GM10266 (cell line): ENCODE results near the gene CAMK1D.
"Not testable (repeated sequence)": the region's sequence is repeated elsewhere in the genome, so short reads cannot be mapped to it uniquely, and the experiment has no call there.

Experiments
- DNase-seq: peaks from one replicate; pipeline ENCODE4 v3.0.0; 2012; ENCODE audit errors: extremely low spot score
- CTCF ChIP-seq: IDR thresholded peaks from 2 replicates; pipeline ENCODE4 v1.5.1; 2012; ENCODE audit warnings: mild to moderate bottlenecking, low read depth; ENCODE audit not compliant: control insufficient read depth, insufficient read depth; ENCODE audit errors: missing control alignments

The CAMK1D gene

GRCh38 chr10:12360461-12360860 lies 11.1 kb downstream of the CAMK1D start:
- TF ChIP-seq CTCF: no peak

DNA sequence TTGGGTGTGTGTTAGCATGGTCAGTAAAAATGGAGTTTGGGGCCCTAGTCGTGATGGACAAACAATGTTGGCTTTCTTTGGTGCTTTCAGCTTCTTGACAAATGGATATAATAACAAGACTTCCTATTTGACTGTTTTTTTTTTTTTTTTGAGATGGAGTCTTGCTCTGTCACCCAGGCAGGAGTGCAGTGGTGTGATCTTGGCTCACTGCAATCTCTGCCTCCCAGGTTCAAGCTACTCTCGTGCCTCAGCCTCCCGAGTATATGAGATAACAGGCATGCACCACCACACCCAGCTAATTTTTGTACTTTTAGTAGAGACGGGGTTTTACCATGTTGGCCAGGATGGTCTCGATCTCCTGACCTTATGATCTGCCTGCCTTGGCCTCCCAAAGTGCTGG lies 11.8 kb downstream of the CAMK1D start:
- DNase-seq: not testable (repeated sequence)

More at GRCh38 chr10:12360461-12360860, 11.1 kb downstream of the CAMK1D start:
- DNase-seq: no peak

DNA sequence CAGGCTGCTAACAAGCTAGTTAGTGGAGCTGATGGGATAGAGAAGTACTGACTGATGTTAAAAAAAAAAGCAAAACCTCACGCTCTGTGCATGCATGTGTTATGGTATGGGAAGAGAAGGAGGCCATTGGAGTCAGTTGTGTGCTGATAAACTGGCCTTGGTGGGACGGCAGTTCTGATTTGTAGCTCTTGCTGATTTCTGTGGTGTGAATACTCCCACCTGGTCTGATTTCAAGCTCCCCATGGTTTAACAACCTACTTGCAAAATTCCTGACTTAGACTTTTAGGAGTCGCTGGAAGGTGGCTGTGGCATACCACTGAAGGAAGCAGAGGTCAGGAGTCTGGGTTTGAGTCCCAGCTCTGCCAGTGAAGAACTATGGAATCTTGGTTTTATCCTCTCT lies 15.2 kb downstream of the CAMK1D start:
- TF ChIP-seq CTCF: no peak
- no peak for DNase-seq

GRCh38 chr10:12367272-12367671 lies 17.9 kb downstream of the CAMK1D start:
- DNase-seq: no peak

DNA sequence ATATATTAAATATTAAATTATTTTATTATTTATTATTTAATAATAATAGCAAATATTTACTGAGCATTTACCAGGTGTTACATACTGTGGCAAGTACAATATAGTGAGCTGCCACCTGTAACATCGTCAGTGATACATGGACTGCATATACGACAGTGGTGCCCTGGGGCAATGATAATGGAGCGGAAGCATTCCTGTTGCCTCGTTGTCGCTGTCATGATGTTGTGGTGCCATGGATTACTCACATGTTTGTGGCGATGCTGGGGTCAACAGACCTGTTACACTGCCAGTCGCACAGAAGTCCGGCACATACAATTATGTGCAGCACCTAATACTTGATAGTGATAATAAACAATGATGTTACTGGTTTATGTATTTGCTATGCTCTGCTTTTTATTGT lies 20.6 kb downstream of the CAMK1D start:
- no peak for TF ChIP-seq CTCF
- no peak for DNase-seq

More at GRCh38 chr10:12367272-12367671, 17.9 kb downstream of the CAMK1D start:
- no peak for TF ChIP-seq CTCF

- no peak for DNase-seq
- no peak for TF ChIP-seq CTCF
These were observed 23.5 kb downstream of the CAMK1D start for GRCh38 chr10:12372846-12373245.

DNA sequence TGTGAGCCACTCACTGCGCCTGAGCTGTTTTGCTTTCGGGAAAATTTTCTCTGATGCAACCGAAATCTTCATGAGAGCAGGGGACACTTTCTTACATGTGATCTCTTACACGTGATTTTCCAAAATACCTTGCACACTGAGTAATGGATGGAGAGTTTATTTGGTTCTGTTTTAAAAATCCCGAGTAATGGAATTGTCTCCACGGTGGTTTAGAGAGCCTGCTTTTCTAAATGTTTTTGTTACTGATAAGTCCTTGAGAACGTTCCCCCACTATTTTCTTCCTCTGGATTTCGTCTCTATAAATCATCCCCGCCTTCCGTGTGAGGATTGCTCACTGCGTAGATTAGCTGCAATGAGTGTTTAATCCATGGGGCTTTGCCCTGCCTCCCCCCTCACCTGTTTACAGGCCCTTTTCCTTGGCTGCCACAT lies 25.7 kb downstream of the CAMK1D start:
- DNase-seq: no peak
- TF ChIP-seq CTCF: no peak

GRCh38 chr10:12376211-12376610 lies 26.9 kb downstream of the CAMK1D start:
- no peak for DNase-seq
- no peak for TF ChIP-seq CTCF
